Liver (tissue), 9 donors: ENCODE measurements around the gene ERICH6. TPM values are rescaled to one million over a fixed set of nuclear protein-coding genes. Genes with fewer than 3 reads are reported as not detected.

Experiments used
- DNase-seq: peaks from one replicate; pipeline ENCODE4 v3.0.0-alpha.2; 2017; ENCODE audit warnings: low spot score
- H3K27ac ChIP-seq, 2 donors: one replicate each; pipeline ENCODE4 v1.7.0; 2013; ENCODE audit warnings: inconsistent platforms in 2 of 2, low read length in 2 of 2, control low read depth in 1 of 2, low read depth in 1 of 2, mild to moderate bottlenecking in 1 of 2
- H3K27me3 ChIP-seq, 4 donors: one replicate each; pipeline versions ENCODE4 v1.6.1 to v1.7.0; 2013; ENCODE audit warnings: low read length in 3 of 4, inconsistent platforms in 1 of 4, mild to moderate bottlenecking in 1 of 4, moderate library complexity in 1 of 4; ENCODE audit not compliant: control insufficient read depth in 4 of 4, insufficient read depth in 4 of 4
- H3K36me3 ChIP-seq, 4 donors: one replicate each; pipeline versions ENCODE4 v1.6.1 to v1.7.0; 2013; ENCODE audit warnings: low read length in 3 of 4, mild to moderate bottlenecking in 3 of 4, low read depth in 1 of 4, moderate library complexity in 1 of 4; ENCODE audit not compliant: control insufficient read depth in 4 of 4, insufficient read depth in 3 of 4
- H3K4me1 ChIP-seq, 4 donors: one replicate each; pipeline versions ENCODE4 v1.6.1 to v1.7.0; 2013; ENCODE audit warnings: low read length in 3 of 4, mild to moderate bottlenecking in 3 of 4, moderate library complexity in 1 of 4; ENCODE audit not compliant: control insufficient read depth in 4 of 4, insufficient read depth in 4 of 4
- H3K4me3 ChIP-seq, 3 donors: one replicate each; pipeline versions ENCODE4 v1.6.1 to v1.7.0; 2013; ENCODE audit warnings: low read length in 3 of 3, control low read depth in 1 of 3, low read depth in 1 of 3, mild to moderate bottlenecking in 1 of 3
- H3K9ac ChIP-seq, 2 donors: one replicate each; pipeline ENCODE4 v1.7.0; 2013; ENCODE audit warnings: low read length in 2 of 2, mild to moderate bottlenecking in 2 of 2, moderate library complexity in 2 of 2, control low read depth in 1 of 2, low read depth in 1 of 2
- H3K9me3 ChIP-seq, 4 donors: one replicate each; pipeline versions ENCODE4 v1.6.1 to v1.7.0; 2013; ENCODE audit warnings: low read length in 3 of 4; ENCODE audit not compliant: control insufficient read depth in 4 of 4
- ATF3 ChIP-seq: IDR thresholded peaks from 2 replicates; pipeline ENCODE4 v1.6.1; 2016; ENCODE audit warnings: antibody characterized with exemption
- CTCF ChIP-seq: fragments of 150-350 bp; IDR thresholded peaks from 2 replicates; pipeline ENCODE4 v1.5.1; 2017; ENCODE audit warnings: improper control_type of control experiment, low read depth, low read length; ENCODE audit not compliant: missing input control
- FOXA1 ChIP-seq: IDR thresholded peaks from 2 replicates; pipeline ENCODE4 v1.6.1; 2016; ENCODE audit warnings: antibody characterized with exemption
- FOXA2 ChIP-seq: IDR thresholded peaks from 2 replicates; pipeline ENCODE4 v1.6.1; 2016; ENCODE audit warnings: antibody characterized with exemption
- GABPA ChIP-seq, 2 donors: IDR thresholded peaks in 1 of 2; conservative IDR thresholded peaks in 1 of 2; 2 replicates each; pipeline ENCODE4 v1.6.1; 2016; ENCODE audit warnings: antibody characterized with exemption in 2 of 2, mild to moderate bottlenecking in 1 of 2, moderate library complexity in 1 of 2
- HNF4A ChIP-seq, 2 donors: conservative IDR thresholded peaks; 2 replicates each; pipeline ENCODE4 v1.6.1; 2016; ENCODE audit warnings: antibody characterized with exemption in 2 of 2, mild to moderate bottlenecking in 2 of 2
- HNF4G ChIP-seq: IDR thresholded peaks from 2 replicates; pipeline ENCODE4 v1.6.1; 2016; ENCODE audit warnings: antibody characterized with exemption
- JUND ChIP-seq, 2 donors: IDR thresholded peaks; 2 replicates each; pipeline ENCODE4 v1.6.1; 2016; ENCODE audit warnings: antibody characterized with exemption in 2 of 2
- NR2F2 ChIP-seq: IDR thresholded peaks from 2 replicates; pipeline ENCODE4 v1.6.1; 2016; ENCODE audit warnings: antibody characterized with exemption
- RAD21 ChIP-seq, 2 donors: IDR thresholded peaks; 2 replicates each; pipeline ENCODE4 v1.6.1; 2016; ENCODE audit warnings: antibody characterized with exemption in 2 of 2, mild to moderate bottlenecking in 2 of 2
- REST ChIP-seq: IDR thresholded peaks from 2 replicates; pipeline ENCODE4 v1.6.1; 2016; ENCODE audit warnings: antibody characterized with exemption, mild to moderate bottlenecking
- RXRA ChIP-seq, 2 donors: IDR thresholded peaks; 2 replicates each; pipeline ENCODE4 v1.6.1; 2017 to 2018; ENCODE audit warnings: antibody characterized with exemption in 2 of 2, mild to moderate bottlenecking in 1 of 2
- SP1 ChIP-seq: IDR thresholded peaks from 2 replicates; pipeline ENCODE4 v1.6.1; 2018; ENCODE audit warnings: antibody characterized with exemption, mild to moderate bottlenecking
- YY1 ChIP-seq: IDR thresholded peaks from 2 replicates; pipeline ENCODE4 v1.6.1; 2016; ENCODE audit warnings: antibody characterized with exemption, mild to moderate bottlenecking
- ZBTB33 ChIP-seq: IDR thresholded peaks from 2 replicates; pipeline ENCODE4 v1.6.1; 2016; ENCODE audit warnings: antibody characterized with exemption
- WGBS: extraction: QIAGEN DNeasy Blood & Tissue Kit; methylation state at CpG from one replicate; pipeline ENCODE4 v1.1.7; 2013; 5-methylcytosine and 5-hydroxymethylcytosine counted together
- polyA plus RNA-seq, 2 donors: library from polyadenylated mRNA; stranded (reverse) in 1 of 2; unstranded in 1 of 2; fragments of 200-250 nt in 1 of 2; fragments of >200 nt in 1 of 2; fragmentation: Nextera tagmentation in 1 of 2; extraction: Ambion mirVana in 1 of 2; gene quantifications; one replicate each; pipeline versions ENCODE4 v1.2.1 to v1.2.3, GENCODE V29; 2013 to 2015
- total RNA-seq, 2 donors: library from RNA; depleted of rRNA; stranded (reverse); fragments of >200 nt; gene quantifications; one replicate each; pipeline ENCODE4 v1.2.3, GENCODE V29; 2014
- donor health status: healthy.
- donor health status: healthy.
- donor health status: healthy.
- donor health status: healthy.
- donor health status: healthy.

ERICH6 gene
- total and polyA plus RNA-seq, 4 donors: under 0.01 TPM; not detected in 3

- 72% methylated on average over 5 of the region's 5 CpGs for WGBS
- Histone ChIP-seq H3K4me1 (peaks cover 13 to 94% (median 82%) of the 10 kb centered on the region in 4 donors), H3K27ac (peak overlapping the region; percentile 10 to 14), H3K4me3 (no peak overlapping the region), H3K9me3 (no peaks in the 10 kb centered on the region), H3K36me3 (no peaks in the 10 kb centered on the region), H3K9ac (no peak overlapping the region), H3K27me3 (no peaks in the 10 kb centered on the region)
- no peak for DNase-seq
- TF ChIP-seq YY1: peak; percentile 36
- no peak for TF ChIP-seq ZBTB33
Measured at GRCh38 chr3:150747886-150748683, 44.4 kb upstream of the ERICH6 start.

GRCh38 chr3:150746791-150747590 lies 43.3 kb upstream of the ERICH6 start:
- Histone ChIP-seq H3K27ac (peak overlapping the region; percentile 2 to 45), H3K27me3 (no peaks in the 10 kb centered on the region), H3K4me1 (peaks cover 15 to 94% (median 89%) of the 10 kb centered on the region in 4 donors), H3K9me3 (no peaks in the 10 kb centered on the region), H3K4me3 (no peak overlapping the region), H3K9ac (peak overlapping the region in 1 of 2 donors; percentile 57), H3K36me3 (peaks cover 0 to 3% (median under 1%) of the 10 kb centered on the region in 4 donors)
- 49% methylated on average over 7 of the region's 7 CpGs for WGBS
- no peak for TF ChIP-seq FOXA1
- TF ChIP-seq REST: peak; percentile 13
- peak; percentile 52 for TF ChIP-seq SP1
- peak in 1 of 2 donors; percentile 22 for TF ChIP-seq JUND (IDR thresholded peaks at IDR 0.05)
- TF ChIP-seq RAD21 (IDR thresholded peaks at IDR 0.05): peak in 1 of 2 donors; percentile 46
- TF ChIP-seq HNF4G: peak; percentile 6
- no peak for TF ChIP-seq FOXA2
- peak; percentile 41 for TF ChIP-seq CTCF
- TF ChIP-seq GABPA (IDR thresholded peaks at IDR 0.05 in 1 of 2, conservative IDR thresholded peaks at IDR 0.05 in 1 of 2): no peak
- peak in 1 of 2 donors; percentile 35 for TF ChIP-seq RXRA (IDR thresholded peaks at IDR 0.05)
- TF ChIP-seq ATF3: no peak
- no peak for TF ChIP-seq NR2F2
- peak; percentile 41 to 57 for TF ChIP-seq HNF4A (conservative IDR thresholded peaks at IDR 0.05)
- no peak for DNase-seq
